ENCODE results near the gene PLEKHG2. TPM values are rescaled to one million over a fixed set of nuclear protein-coding genes. Genes with fewer than 3 reads are reported as not detected.

The PLEKHG2 gene
- total and polyA plus RNA-seq, 2 experiments from 2014 or later, result 30.5 to 40.7 TPM

- TF ChIP-seq CTCF (IDR thresholded peaks at IDR 0.05; ENCODE audit: low read depth, low read length), result no peak
- peaks cover 64% of the 10 kb centered on the region for H3K36me3 ChIP-seq
Observed at GRCh38 chr19:39384839-39385568, 27.5 kb upstream of the PLEKHG2 start.

GRCh38 chr19:39385629-39386411, 26.6 kb upstream of the PLEKHG2 start:
- H3K36me3 ChIP-seq, result peaks cover 58% of the 10 kb centered on the region
- no peak overlapping the region for H3K4me3 ChIP-seq
- H3K27ac ChIP-seq, result peak overlapping the region; percentile 66
- DNase-seq (ENCODE audit: low read depth in 1 of 2, low spot score in 1 of 2), result no peak
- peaks cover 4% of the 10 kb centered on the region for H3K4me1 ChIP-seq (ENCODE audit: low read depth)
- TF ChIP-seq CTCF (IDR thresholded peaks at IDR 0.05; ENCODE audit: low read depth, low read length), result no peak
- no peaks in the 10 kb centered on the region for H3K27me3 ChIP-seq
- no peaks in the 10 kb centered on the region for H3K9me3 ChIP-seq (ENCODE audit: low read depth)

More at GRCh38 chr19:39384839-39385568, 27.5 kb upstream of the PLEKHG2 start:
- H3K4me1 ChIP-seq (ENCODE audit: low read depth), result peaks cover 2% of the 10 kb centered on the region
- no peaks in the 10 kb centered on the region for H3K9me3 ChIP-seq (ENCODE audit: low read depth)
- DNase-seq (ENCODE audit: low read depth in 1 of 2, low spot score in 1 of 2), result no peak
- no peaks in the 10 kb centered on the region for H3K27me3 ChIP-seq
- no peak overlapping the region for H3K4me3 ChIP-seq
- peak overlapping the region; percentile 66 for H3K27ac ChIP-seq

- H3K9me3 ChIP-seq (ENCODE audit: low read depth), result no peaks in the 10 kb centered on the region
- no peak for DNase-seq (ENCODE audit: low read depth in 1 of 2, low spot score in 1 of 2)
- no peaks in the 10 kb centered on the region for H3K27me3 ChIP-seq
- H3K27ac ChIP-seq, result peak overlapping the region; percentile 66
- TF ChIP-seq CTCF (IDR thresholded peaks at IDR 0.05; ENCODE audit: low read depth, low read length), result no peak
- H3K4me3 ChIP-seq, result no peak overlapping the region
- H3K36me3 ChIP-seq, result peaks cover 50% of the 10 kb centered on the region
- peaks cover 4% of the 10 kb centered on the region for H3K4me1 ChIP-seq (ENCODE audit: low read depth)
Observed at GRCh38 chr19:39386557-39386956, 25.9 kb upstream of the PLEKHG2 start.

GRCh38 chr19:39388657-39389056, 23.8 kb upstream of the PLEKHG2 start:
- H3K4me1 ChIP-seq (ENCODE audit: low read depth), result peaks cover 8% of the 10 kb centered on the region
- H3K27ac ChIP-seq, result no peak overlapping the region
- H3K36me3 ChIP-seq, result peaks cover 32% of the 10 kb centered on the region
- H3K4me3 ChIP-seq, result no peak overlapping the region
- H3K9me3 ChIP-seq (ENCODE audit: low read depth), result no peaks in the 10 kb centered on the region
- TF ChIP-seq CTCF (IDR thresholded peaks at IDR 0.05; ENCODE audit: low read depth, low read length), result no peak
- DNase-seq (ENCODE audit: low read depth in 1 of 2, low spot score in 1 of 2), result no peak
- no peaks in the 10 kb centered on the region for H3K27me3 ChIP-seq

- peak overlapping the region; percentile 94 for H3K27ac ChIP-seq
- H3K4me1 ChIP-seq (ENCODE audit: low read depth), result peaks cover 8% of the 10 kb centered on the region
- no peaks in the 10 kb centered on the region for H3K27me3 ChIP-seq
- peaks cover 34% of the 10 kb centered on the region for H3K36me3 ChIP-seq
- H3K9me3 ChIP-seq (ENCODE audit: low read depth), result no peaks in the 10 kb centered on the region
- H3K4me3 ChIP-seq, result peak overlapping the region; percentile 92
- no peak for TF ChIP-seq CTCF (IDR thresholded peaks at IDR 0.05; ENCODE audit: low read depth, low read length)
- no peak for DNase-seq (ENCODE audit: low read depth in 1 of 2, low spot score in 1 of 2)
Observed at GRCh38 chr19:39389631-39390414, 22.6 kb upstream of the PLEKHG2 start.
